Central memory CD8-positive, alpha-beta T cell (primary cell): ENCODE data around the gene KRTAP24-1.

Experiments
- ATAC-seq: fragments of 150-1000 bp; cut with Tn5 transposase; replicated peaks from 2 replicates; pipeline ENCODE4 v1.10.0; 2022; ENCODE audit warnings: mild to moderate bottlenecking, moderate FRiP score, moderate number of reproducible peaks; ENCODE audit not compliant: poor library complexity, severe bottlenecking; ENCODE audit errors: extremely low read depth
- DNase-seq, 2 donors: peaks; one replicate each; pipeline ENCODE4 v3.0.0; 2021; ENCODE audit warnings: low spot score in 2 of 2
- H3K27ac Mint-ChIP-seq: one replicate; pipeline ENCODE4 v1.8.0; 2022; ENCODE audit warnings: low read depth, mild to moderate bottlenecking, moderate library complexity, mixed read lengths
- H3K27me3 Mint-ChIP-seq: one replicate; pipeline ENCODE4 v1.8.0; 2022; ENCODE audit warnings: mixed read lengths
- H3K36me3 Mint-ChIP-seq: one replicate; pipeline ENCODE4 v1.8.0; 2022; ENCODE audit warnings: mild to moderate bottlenecking, moderate library complexity, mixed read lengths; ENCODE audit not compliant: insufficient read depth
- H3K4me1 Mint-ChIP-seq: one replicate; pipeline ENCODE4 v1.8.0; 2022; ENCODE audit warnings: mixed read lengths
- H3K4me3 Mint-ChIP-seq: one replicate; pipeline ENCODE4 v1.8.0; 2022; ENCODE audit warnings: mild to moderate bottlenecking, moderate library complexity, mixed read lengths
- H3K9me3 Mint-ChIP-seq: one replicate; pipeline ENCODE4 v1.8.0; 2022; ENCODE audit warnings: mixed read lengths

KRTAP24-1 gene

GRCh38 chr21:30232011-30232410 is 50.7 kb downstream of the KRTAP24-1 start:
- H3K36me3 Mint-ChIP-seq: no peaks in the 10 kb centered on the region
- no peaks in the 10 kb centered on the region for H3K27me3 Mint-ChIP-seq
- H3K4me1 Mint-ChIP-seq: no peaks in the 10 kb centered on the region
- H3K27ac Mint-ChIP-seq: no peak overlapping the region
- DNase-seq (no peak), ATAC-seq (no peak)
- H3K4me3 Mint-ChIP-seq: no peak overlapping the region
- peaks cover 19% of the 10 kb centered on the region for H3K9me3 Mint-ChIP-seq
